GM13976 (cell line): ENCODE measurements around the gene RPS25.
"Not testable (repeated sequence)": the region's sequence is repeated elsewhere in the genome, so short reads cannot be mapped to it uniquely, and the experiment has no call there.

Experiments used
- DNase-seq: peaks from one replicate; pipeline ENCODE4 v3.0.0; 2012; ENCODE audit warnings: low spot score
- CTCF ChIP-seq: IDR thresholded peaks from 2 replicates; pipeline ENCODE4 v1.5.1; 2012; ENCODE audit warnings: borderline replicate concordance, mild to moderate bottlenecking; ENCODE audit not compliant: insufficient read depth; ENCODE audit errors: extremely low read depth, missing control alignments, control extremely low read depth
- in situ Hi-C: fragments of 300-500 bp; cut with MboI; formaldehyde crosslinking; loops from one replicate; pipeline ENCODE4 v1.12.0; 2022; ENCODE audit warnings: low sequenced_read_pairs, mixed read lengths, inconsistent platforms; ENCODE audit not compliant: unreplicated experiment

The RPS25 gene

GRCh38 chr11:119018074-119018938 lies at the start of gene RPS25, which contains the start of gene TRAPPC4:
TSS of gene RPS25 (minus strand) at chr11:119018343. CDS start at chr11:119018284, 59 bp downstream.
TSS of gene TRAPPC4 (plus strand) at chr11:119018766. CDS start at chr11:119018796, 30 bp downstream.
- no peak for TF ChIP-seq CTCF

GRCh38 chr11:119067371-119068222 lies 49.5 kb upstream of the RPS25 start, which contains the start of gene VPS11:
TSS of gene VPS11 (plus strand) at chr11:119067818. CDS start at chr11:119067824, 6 bp downstream.
- TF ChIP-seq CTCF = no peak
- in situ Hi-C loops = no loop called here
- DNase-seq = peak; percentile 99

More at GRCh38 chr11:119018074-119018938, at the start of gene RPS25, which contains the start of gene TRAPPC4:
- peak; percentile 96 for DNase-seq
- in situ Hi-C loops = no loop called here

- DNase-seq = peak; percentile 58
- peak; percentile 57 for TF ChIP-seq CTCF
- in situ Hi-C loops = no loop called here
Observed at GRCh38 chr11:119065369-119065768, 47.2 kb upstream of the RPS25 start.

- TF ChIP-seq CTCF = no peak
- in situ Hi-C loops = no loop called here
- no peak for DNase-seq
Observed at GRCh38 chr11:119062779-119063178, 44.6 kb upstream of the RPS25 start.

GRCh38 chr11:119061256-119061655 lies 43.1 kb upstream of the RPS25 start:
- no peak for DNase-seq
- in situ Hi-C loops = no loop called here
- TF ChIP-seq CTCF = no peak

GRCh38 chr11:119059128-119059527 lies 41.0 kb upstream of the RPS25 start:
- DNase-seq, in situ Hi-C loops: not testable (repeated sequence)
